Measurements from ENCODE around the gene AP2A1.
"Not testable (repeated sequence)": the region's sequence is repeated elsewhere in the genome, so short reads cannot be mapped to it uniquely, and the experiment has no call there.

Gene AP2A1

GRCh38 chr19:49818649-49819370, 52.0 kb downstream of the AP2A1 start:
- no peaks in the 10 kb centered on the region for H3K9me3 ChIP-seq (ENCODE audit: control insufficient read depth, insufficient read depth, low read length)
- H3K9ac ChIP-seq (ENCODE audit: low read depth, low read length), result peak overlapping the region; percentile 96
- H3K4me1 ChIP-seq (ENCODE audit: insufficient read depth, low read length), result no peaks in the 10 kb centered on the region; the same call in 1 of the 2 replicates
- peaks cover 4% of the 10 kb centered on the region; the same call in 1 of the 2 replicates for H3K36me3 ChIP-seq (ENCODE audit: insufficient read depth, low read length)

GRCh38 chr19:49819452-49820115, 52.8 kb downstream of the AP2A1 start:
- not testable (repeated sequence) for H3K9me3 ChIP-seq (ENCODE audit: control insufficient read depth, insufficient read depth, low read length); H3K4me1 ChIP-seq (ENCODE audit: insufficient read depth, low read length)

GRCh38 chr19:49820125-49820524, 53.3 kb downstream of the AP2A1 start:
- Histone ChIP-seq H3K9ac (ENCODE audit: low read depth, low read length) (no peak overlapping the region), H3K9me3 (ENCODE audit: control insufficient read depth, insufficient read depth, low read length) (no peaks in the 10 kb centered on the region), H3K36me3 (ENCODE audit: insufficient read depth, low read length) (peaks cover 4% of the 10 kb centered on the region; the same call in 1 of the 2 replicates), H3K4me1 (ENCODE audit: insufficient read depth, low read length) (no peaks in the 10 kb centered on the region; the same call in 1 of the 2 replicates)

More at GRCh38 chr19:49819452-49820115, 52.8 kb downstream of the AP2A1 start:
- H3K36me3 ChIP-seq (ENCODE audit: insufficient read depth, low read length); H3K9ac ChIP-seq (ENCODE audit: low read depth, low read length): not testable (repeated sequence)

GRCh38 chr19:49823472-49823871, 56.7 kb downstream of the AP2A1 start:
- H3K4me1 ChIP-seq (ENCODE audit: insufficient read depth, low read length), result no peaks in the 10 kb centered on the region; the same call in 1 of the 2 replicates
- H3K36me3 ChIP-seq (ENCODE audit: insufficient read depth, low read length), result peaks cover 4% of the 10 kb centered on the region; the same call in 1 of the 2 replicates
- H3K9me3 ChIP-seq (ENCODE audit: control insufficient read depth, insufficient read depth, low read length), result no peaks in the 10 kb centered on the region
- H3K9ac ChIP-seq (ENCODE audit: low read depth, low read length), result no peak overlapping the region

GRCh38 chr19:49824662-49825061, 57.9 kb downstream of the AP2A1 start:
- Histone ChIP-seq H3K9ac (ENCODE audit: low read depth, low read length) (no peak overlapping the region), H3K36me3 (ENCODE audit: insufficient read depth, low read length) (peaks cover 4% of the 10 kb centered on the region; the same call in 1 of the 2 replicates), H3K9me3 (ENCODE audit: control insufficient read depth, insufficient read depth, low read length) (no peaks in the 10 kb centered on the region), H3K4me1 (ENCODE audit: insufficient read depth, low read length) (no peaks in the 10 kb centered on the region; the same call in 1 of the 2 replicates)

GRCh38 chr19:49827034-49827433, 60.2 kb downstream of the AP2A1 start:
- H3K9me3 ChIP-seq (ENCODE audit: control insufficient read depth, insufficient read depth, low read length), result no peaks in the 10 kb centered on the region
- H3K36me3 ChIP-seq (ENCODE audit: insufficient read depth, low read length), result no peaks in the 10 kb centered on the region
- H3K9ac ChIP-seq (ENCODE audit: low read depth, low read length), result no peak overlapping the region
- no peaks in the 10 kb centered on the region for H3K4me1 ChIP-seq (ENCODE audit: insufficient read depth, low read length)

- Histone ChIP-seq H3K9ac (ENCODE audit: low read depth, low read length) (no peak overlapping the region), H3K36me3 (ENCODE audit: insufficient read depth, low read length) (no peaks in the 10 kb centered on the region; the same call in 1 of the 2 replicates), H3K9me3 (ENCODE audit: control insufficient read depth, insufficient read depth, low read length) (no peaks in the 10 kb centered on the region), H3K4me1 (ENCODE audit: insufficient read depth, low read length) (no peaks in the 10 kb centered on the region)
Observed at GRCh38 chr19:49829200-49829599, 62.4 kb downstream of the AP2A1 start.

GRCh38 chr19:49829721-49830120, 62.9 kb downstream of the AP2A1 start:
- no peaks in the 10 kb centered on the region; the same call in 1 of the 2 replicates for H3K36me3 ChIP-seq (ENCODE audit: insufficient read depth, low read length)

GRCh38 chr19:49830766-49831165, 64.0 kb downstream of the AP2A1 start:
- Histone ChIP-seq H3K36me3 (ENCODE audit: insufficient read depth, low read length) (no peaks in the 10 kb centered on the region; the same call in 1 of the 2 replicates), H3K9ac (ENCODE audit: low read depth, low read length) (no peak overlapping the region), H3K9me3 (ENCODE audit: control insufficient read depth, insufficient read depth, low read length) (no peaks in the 10 kb centered on the region), H3K4me1 (ENCODE audit: insufficient read depth, low read length) (no peaks in the 10 kb centered on the region)

More at GRCh38 chr19:49829721-49830120, 62.9 kb downstream of the AP2A1 start:
- Histone ChIP-seq H3K9ac (ENCODE audit: low read depth, low read length) (no peak overlapping the region), H3K9me3 (ENCODE audit: control insufficient read depth, insufficient read depth, low read length) (no peaks in the 10 kb centered on the region), H3K4me1 (ENCODE audit: insufficient read depth, low read length) (no peaks in the 10 kb centered on the region)

GRCh38 chr19:49831592-49831991, 64.8 kb downstream of the AP2A1 start:
- Histone ChIP-seq H3K36me3 (ENCODE audit: insufficient read depth, low read length) (peaks cover 2% of the 10 kb centered on the region), H3K9ac (ENCODE audit: low read depth, low read length) (no peak overlapping the region), H3K9me3 (ENCODE audit: control insufficient read depth, insufficient read depth, low read length) (no peaks in the 10 kb centered on the region), H3K4me1 (ENCODE audit: insufficient read depth, low read length) (no peaks in the 10 kb centered on the region)

GRCh38 chr19:49832556-49832955, 65.8 kb downstream of the AP2A1 start:
- Histone ChIP-seq H3K36me3 (ENCODE audit: insufficient read depth, low read length) (peaks cover 8% of the 10 kb centered on the region), H3K9ac (ENCODE audit: low read depth, low read length) (no peak overlapping the region), H3K4me1 (ENCODE audit: insufficient read depth, low read length) (no peaks in the 10 kb centered on the region), H3K9me3 (ENCODE audit: control insufficient read depth, insufficient read depth, low read length) (no peaks in the 10 kb centered on the region)

- H3K9me3 ChIP-seq (ENCODE audit: control insufficient read depth, insufficient read depth, low read length), result no peaks in the 10 kb centered on the region
- no peak overlapping the region for H3K9ac ChIP-seq (ENCODE audit: low read depth, low read length)
- H3K4me1 ChIP-seq (ENCODE audit: insufficient read depth, low read length), result no peaks in the 10 kb centered on the region
- H3K36me3 ChIP-seq (ENCODE audit: insufficient read depth, low read length), result peaks cover 11% of the 10 kb centered on the region
Observed at GRCh38 chr19:49833599-49833998, 66.8 kb downstream of the AP2A1 start.

- H3K36me3 ChIP-seq (ENCODE audit: insufficient read depth, low read length), result peaks cover 11% of the 10 kb centered on the region
- H3K9ac ChIP-seq (ENCODE audit: low read depth, low read length), result no peak overlapping the region
- no peaks in the 10 kb centered on the region for H3K9me3 ChIP-seq (ENCODE audit: control insufficient read depth, insufficient read depth, low read length)
Observed at GRCh38 chr19:49835562-49835961, 68.8 kb downstream of the AP2A1 start.

GRCh38 chr19:49836176-49837008, 69.6 kb downstream of the AP2A1 start:
- Histone ChIP-seq H3K36me3 (ENCODE audit: insufficient read depth, low read length) (peaks cover 16% of the 10 kb centered on the region), H3K9me3 (ENCODE audit: control insufficient read depth, insufficient read depth, low read length) (no peaks in the 10 kb centered on the region), H3K4me1 (ENCODE audit: insufficient read depth, low read length) (no peaks in the 10 kb centered on the region), H3K9ac (ENCODE audit: low read depth, low read length) (no peak overlapping the region)

More at GRCh38 chr19:49835562-49835961, 68.8 kb downstream of the AP2A1 start:
- H3K4me1 ChIP-seq (ENCODE audit: insufficient read depth, low read length), result no peaks in the 10 kb centered on the region
